DND-41 (cell line): Measurements from ENCODE around the gene NPHP4.

Source experiments
- CTCF ChIP-seq: IDR thresholded peaks from 2 replicates; pipeline ENCODE4 v1.5.1; 2012; ENCODE audit warnings: borderline replicate concordance, low read length, moderate library complexity, mild to moderate bottlenecking; ENCODE audit not compliant: poor library complexity, severe bottlenecking; ENCODE audit errors: extremely low read depth
- EZH2 ChIP-seq: IDR thresholded peaks from 3 replicates; pipeline ENCODE4 v1.6.1; 2012; ENCODE audit warnings: borderline replicate concordance, low read depth, mild to moderate bottlenecking, moderate library complexity, low read length, inconsistent platforms; ENCODE audit not compliant: severe bottlenecking

- TF ChIP-seq CTCF: no peak
- TF ChIP-seq EZH2: no peak
These were observed 55.4 kb downstream of the NPHP4 start for GRCh38 chr1:5936621-5937372.
